H1 (cell line): Measurements from ENCODE around the gene MITF. TPM values are rescaled to one million over a fixed set of nuclear protein-coding genes. Genes with fewer than 3 reads are reported as not detected.

Experiments used
- CTCF ChIA-PET: fragments of 300-600 bp; sonication (Branson Sonifier 250); formaldehyde crosslinking; loops from one replicate; lab custom pipeline; 2021; ENCODE audit not compliant: partially characterized antibody; lab: Charles Lee
- POLR2A ChIA-PET: fragments of 300-600 bp; sonication (Branson Sonifier 250); formaldehyde crosslinking; loops from one replicate; lab custom pipeline; 2021; ENCODE audit warnings: inconsistent platforms; ENCODE audit not compliant: partially characterized antibody; lab: Charles Lee
- DNase-seq, 2 experiments: peaks; one replicate each; pipeline versions ENCODE4 v3.0.0 to v3.0.0-alpha.2; 2010 to 2022; ENCODE audit warnings: low spot score in 2 of 2, low read depth in 1 of 2, mixed read lengths in 1 of 2
- FAIRE-seq: peaks from 2 replicates; lab custom pipeline; 2011; peaks lifted over from hg19 to GRCh38; lab: Jason Lieb, UNC
- H2AFZ ChIP-seq: 2 replicates; pipeline ENCODE4 v1.8.1; 2012; ENCODE audit warnings: low read length, inconsistent platforms
- H2AK5ac ChIP-seq: 2 replicates; pipeline ENCODE4 v1.6.1; 2013; ENCODE audit warnings: low read depth, low read length
- H2BK120ac ChIP-seq: replicated peaks from 2 replicates; pipeline ENCODE3; 2013; ENCODE audit warnings: low read depth, low read length, inconsistent platforms
- H2BK12ac ChIP-seq: 2 replicates; pipeline ENCODE4 v1.6.1; 2013; ENCODE audit warnings: low read depth, low read length
- H2BK15ac ChIP-seq: 2 replicates; pipeline ENCODE4 v1.6.1; 2013; ENCODE audit warnings: low read length
- H2BK20ac ChIP-seq: 2 replicates; pipeline ENCODE4 v1.6.1; 2013; ENCODE audit warnings: low read length
- H2BK5ac ChIP-seq: 2 replicates; pipeline ENCODE4 v1.6.1; 2013; ENCODE audit warnings: low read depth, low read length
- H3K14ac ChIP-seq: 2 replicates; pipeline ENCODE4 v1.6.1; 2013; ENCODE audit warnings: inconsistent platforms; ENCODE audit not compliant: insufficient read length
- H3K18ac ChIP-seq: 2 replicates; pipeline ENCODE4 v1.6.1; 2013; ENCODE audit warnings: low read length; ENCODE audit errors: extremely low read depth
- H3K23ac ChIP-seq: 2 replicates; pipeline ENCODE4 v1.6.1; 2013; ENCODE audit warnings: inconsistent platforms; ENCODE audit not compliant: insufficient read length
- H3K23me2 ChIP-seq: 2 replicates; pipeline ENCODE4 v1.6.1; 2013; ENCODE audit warnings: low read depth, low read length
- H3K27ac ChIP-seq: 2 replicates; pipeline ENCODE4 v1.6.1; 2011; ENCODE audit warnings: low read depth, low read length, inconsistent platforms
- H3K27me3 ChIP-seq, 4 experiments: replicated peaks in 1 of 4; 1 replicate in 1 of 4; 2 replicates in 3 of 4; pipeline versions ENCODE4 v1.6.1 to v1.8.1; 2011 to 2013; ENCODE audit warnings: low read length in 3 of 4, mild to moderate bottlenecking in 3 of 4, inconsistent platforms in 2 of 4, mixed read lengths in 2 of 4, moderate library complexity in 1 of 4; ENCODE audit not compliant: control insufficient read depth in 3 of 4, insufficient read depth in 3 of 4; ENCODE audit errors: extremely low read depth in 1 of 4
- H3K36me3 ChIP-seq, 4 experiments: 2 replicates each; pipeline versions ENCODE4 v1.6.1 to v1.8.1; 2011 to 2013; ENCODE audit warnings: mild to moderate bottlenecking in 4 of 4, low read length in 3 of 4, moderate library complexity in 2 of 4, control low read depth in 1 of 4, inconsistent platforms in 1 of 4; ENCODE audit not compliant: insufficient read depth in 4 of 4, control insufficient read depth in 2 of 4
- H3K4ac ChIP-seq: replicated peaks from 2 replicates; pipeline ENCODE3; 2013; ENCODE audit warnings: low read length, low read depth, mixed read lengths, inconsistent platforms; ENCODE audit not compliant: insufficient read length
- H3K4me1 ChIP-seq, 4 experiments: replicated peaks in 1 of 4; 1 replicate in 1 of 4; 2 replicates in 3 of 4; pipeline versions ENCODE4 v1.6.1 to v1.8.1; 2011 to 2013; ENCODE audit warnings: low read length in 3 of 4, inconsistent platforms in 2 of 4, mixed read lengths in 1 of 4; ENCODE audit not compliant: insufficient read depth in 4 of 4, control insufficient read depth in 3 of 4
- H3K4me2 ChIP-seq, 2 experiments: 2 replicates each; pipeline versions ENCODE4 v1.6.1 to v1.8.1; 2011 to 2013; ENCODE audit warnings: low read depth in 2 of 2, low read length in 2 of 2, control low read depth in 1 of 2, inconsistent platforms in 1 of 2, mild to moderate bottlenecking in 1 of 2; ENCODE audit not compliant: insufficient read depth in 1 of 2
- H3K4me3 ChIP-seq, 4 experiments: fragments of 200-600, 300-600 bp in 1 of 4; sonication (generic), shearing (Covaris generic), sonication (Bioruptor Twin) in 1 of 4; 2 replicates each; pipeline versions ENCODE4 v1.5.1 to v1.8.1; 2011 to 2016; ENCODE audit warnings: low read length in 4 of 4, low read depth in 3 of 4, control low read depth in 2 of 4, inconsistent platforms in 2 of 4, mild to moderate bottlenecking in 2 of 4, mixed read lengths in 1 of 4, moderate library complexity in 1 of 4; ENCODE audit not compliant: insufficient read depth in 2 of 4; ENCODE audit errors: extremely low read depth in 1 of 4
- H3K56ac ChIP-seq: replicated peaks from 2 replicates; pipeline ENCODE3; 2013; ENCODE audit warnings: low read depth, mild to moderate bottlenecking, mixed read lengths, low read length, inconsistent platforms; ENCODE audit not compliant: insufficient read length
- H3K79me1 ChIP-seq: 2 replicates; pipeline ENCODE4 v1.6.1; 2013; ENCODE audit warnings: low read depth, low read length, control low read depth
- H3K79me2 ChIP-seq, 2 experiments: 2 replicates each; pipeline versions ENCODE4 v1.6.1 to v1.8.1; 2012 to 2013; ENCODE audit warnings: low read length in 2 of 2, mild to moderate bottlenecking in 2 of 2, inconsistent platforms in 1 of 2; ENCODE audit not compliant: insufficient read depth in 2 of 2, control insufficient read depth in 1 of 2
- H3K9ac ChIP-seq, 4 experiments: replicated peaks in 1 of 4; 1 replicate in 1 of 4; 2 replicates in 3 of 4; pipeline versions ENCODE4 v1.6.1 to v1.8.1; 2011 to 2013; ENCODE audit warnings: low read depth in 3 of 4, low read length in 3 of 4, control low read depth in 2 of 4, mild to moderate bottlenecking in 2 of 4, moderate library complexity in 2 of 4, inconsistent platforms in 1 of 4; ENCODE audit errors: extremely low read depth in 1 of 4
- H3K9me3 ChIP-seq, 2 experiments: 2 replicates each; pipeline versions ENCODE4 v1.6.1 to v1.8.1; 2012 to 2013; ENCODE audit warnings: mild to moderate bottlenecking in 2 of 2, moderate library complexity in 2 of 2, control low read depth in 1 of 2, inconsistent platforms in 1 of 2, low read depth in 1 of 2, low read length in 1 of 2, mixed read lengths in 1 of 2; ENCODE audit not compliant: insufficient read depth in 2 of 2
- H4K20me1 ChIP-seq, 2 experiments: replicated peaks in 1 of 2; 2 replicates each; pipeline versions ENCODE3 to v1.8.1; 2011 to 2013; ENCODE audit warnings: inconsistent platforms in 2 of 2, low read length in 2 of 2, mild to moderate bottlenecking in 1 of 2; ENCODE audit not compliant: insufficient read depth in 2 of 2, control insufficient read depth in 1 of 2
- H4K5ac ChIP-seq: 2 replicates; pipeline ENCODE4 v1.6.1; 2013; ENCODE audit warnings: low read length, low read depth, mixed read lengths, inconsistent platforms; ENCODE audit not compliant: insufficient read length
- H4K8ac ChIP-seq: 2 replicates; pipeline ENCODE4 v1.8.0; 2013; ENCODE audit warnings: mild to moderate bottlenecking, moderate library complexity, low read length, inconsistent platforms; ENCODE audit not compliant: insufficient read depth; ENCODE audit errors: extremely low read depth
- H4K91ac ChIP-seq: replicated peaks from 2 replicates; pipeline ENCODE3; 2013; ENCODE audit warnings: low read length, mixed read lengths, inconsistent platforms; ENCODE audit not compliant: insufficient read length
- CBX8 ChIP-seq: fragments of 300-800, 300-1000 bp; sonication (generic); IDR thresholded peaks from 2 replicates; pipeline ENCODE4 v1.7.1; 2016; ENCODE audit warnings: low read depth, low read length, borderline replicate concordance
- GABPA ChIP-seq: IDR thresholded peaks from 2 replicates; pipeline ENCODE4 v1.6.1; 2011; ENCODE audit warnings: mild to moderate bottlenecking, low read length, moderate library complexity, borderline replicate concordance; ENCODE audit not compliant: insufficient read depth
- POLR2A ChIP-seq, 2 experiments: IDR thresholded peaks; 1 replicate in 1 of 2; 2 replicates in 1 of 2; pipeline ENCODE4 v1.6.1; 2011; ENCODE audit warnings: low read depth in 2 of 2, low read length in 2 of 2, mild to moderate bottlenecking in 2 of 2; ENCODE audit errors: control extremely low read depth in 1 of 2
- POLR2AphosphoS5 ChIP-seq: IDR thresholded peaks from 2 replicates; pipeline ENCODE4 v1.6.1; 2011; ENCODE audit warnings: low read depth, low read length
- SRF ChIP-seq: IDR thresholded peaks from 2 replicates; pipeline ENCODE4 v1.6.1; 2011; ENCODE audit warnings: mild to moderate bottlenecking, low read depth, low read length, moderate library complexity
- TEAD4 ChIP-seq: IDR thresholded peaks from 2 replicates; pipeline ENCODE4 v1.6.1; 2012; ENCODE audit warnings: low read depth, low read length, inconsistent platforms, mixed read lengths
- WGBS, 2 experiments: shearing (Covaris generic) in 1 of 2; methylation state at CpG; one replicate each; pipeline versions ENCODE4 v1.1.6 to v1.1.7; 2013 to 2015; ENCODE audit warnings: low lambda C conversion rate in 2 of 2, mixed read lengths in 2 of 2, inconsistent platforms in 1 of 2, low coverage in 1 of 2, missing lambda C conversion rate in 1 of 2; ENCODE audit not compliant: insufficient replicate concordance in 2 of 2, insufficient coverage in 1 of 2, insufficient read length in 1 of 2; ENCODE audit errors: extremely low coverage in 1 of 2, missing lambda C conversion rate in 1 of 2; 5-methylcytosine and 5-hydroxymethylcytosine counted together
- polyA plus RNA-seq, 7 experiments: library from polyadenylated mRNA; depleted of rRNA in 3 of 7; stranded (reverse) in 5 of 7; unstranded in 2 of 7; fragments of >200 nt in 5 of 7; fragments of 200-250 nt in 2 of 7; gene quantifications; 1 replicate in 5 of 7; 2 replicates in 1 of 7; 4 replicates in 1 of 7; pipeline versions ENCODE4 v1.2.1 to v1.2.3, GENCODE V29; 2011 to 2013; ENCODE audit warnings: missing spikeins in 2 of 7, mixed read lengths in 2 of 7
- total RNA-seq: library from RNA; stranded (reverse); fragmentation: NEBNext Ultra II Directional; extraction: Animal tissue kit (Norgen Biotek cat#: 25700); gene quantifications from 2 replicates; pipeline ENCODE4 v1.2.1, GENCODE V29; 2021

The MITF gene
- total and polyA plus RNA-seq, 2 of the 8 experiments (the other 6 are each of a cell fraction or from before 2014, with no cell fraction given) = 0.53 to 1.4 TPM

GRCh38 chr3:69745505-69745904, 6.2 kb downstream of the MITF start:
- TF ChIP-seq SRF (no peak), GABPA (no peak), POLR2AphosphoS5 (no peak), CBX8 (no peak), TEAD4 (no peak), POLR2A (IDR thresholded peaks at IDR 0.05; ENCODE audit: control extremely low read depth in 1 of 2, low read depth in 2 of 2, low read length in 2 of 2) (no peak)
- TF ChIP-seq, all 59 proteins: peak for 0
- CTCF ChIA-PET = no interaction called here
- Histone ChIP-seq H2BK15ac (no peak overlapping the region), H3K9ac (no peak overlapping the region), H3K4me3 (no peak overlapping the region), H3K23me2 (no peaks in the 10 kb centered on the region; the same call in 1 of the 2 replicates), H3K56ac (no peak overlapping the region), H3K14ac (no peak overlapping the region), H4K8ac (no peak overlapping the region), H3K27me3 (peaks cover 0 to 3% (median 1%) of the 10 kb centered on the region in 4 experiments; a peak in 3 of 7 replicates), H3K18ac (no peak overlapping the region), H3K27ac (no peak overlapping the region), H2BK5ac (no peak overlapping the region), H3K4ac (no peak overlapping the region), H2AK5ac (no peak overlapping the region), H2BK20ac (no peak overlapping the region), H3K4me1 (peaks cover 0 to 3% (median under 1%) of the 10 kb centered on the region in 4 experiments; a peak in 3 of 7 replicates), H3K23ac (no peak overlapping the region), H4K20me1 (no peaks in the 10 kb centered on the region), H3K79me1 (no peaks in the 10 kb centered on the region), H2BK12ac (no peak overlapping the region), H2BK120ac (no peak overlapping the region), H4K91ac (no peak overlapping the region), H3K4me2 (no peak overlapping the region), H3K79me2 (no peaks in the 10 kb centered on the region), H3K36me3 (no peaks in the 10 kb centered on the region), H3K9me3 (no peaks in the 10 kb centered on the region), H2AFZ (no peak overlapping the region), H4K5ac (no peak overlapping the region)
- POLR2A ChIA-PET = no interaction called here
- FAIRE-seq (no peak), DNase-seq (no peak)
- WGBS, 2 experiments = 100% methylated on average over 2 of the region's 2 CpGs; no CpG with 5 or more reads in 1 of the 2 experiments
